ENCODE measurements around the gene NLK. TPM values are rescaled to one million over a fixed set of nuclear protein-coding genes. Genes with fewer than 3 reads are reported as not detected.

The NLK gene
- total and polyA plus RNA-seq, 2 of the 13 experiments (the other 11 are each of a cell fraction or from before 2014, with no cell fraction given), result 13.4 to 14.6 TPM

DNA sequence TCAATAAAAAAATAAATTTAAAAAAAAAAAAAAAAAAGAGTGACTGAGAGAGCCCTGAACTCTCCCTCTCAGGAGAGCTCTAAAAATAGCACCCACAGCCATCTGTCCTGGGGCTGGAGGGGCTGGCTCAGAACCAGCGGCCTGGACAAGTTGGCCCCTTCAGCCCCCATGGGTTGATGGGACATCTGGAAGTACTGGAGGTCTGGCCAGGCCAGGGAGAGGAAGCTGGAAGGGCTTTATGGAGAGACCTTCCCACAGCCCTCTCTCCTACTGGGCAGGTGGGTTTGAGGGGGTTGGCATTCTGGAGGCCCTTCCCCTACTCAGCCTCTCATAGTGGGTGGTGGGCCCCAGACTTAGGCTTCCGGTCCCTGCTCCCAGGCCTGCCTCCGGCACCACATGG lies 182.8 kb downstream of the NLK start:
- H4K20me1 ChIP-seq (ENCODE audit: insufficient read depth, low read length), result no peaks in the 10 kb centered on the region
- H3K4me1 ChIP-seq (ENCODE audit: insufficient read depth, low read length), result peaks cover 14% of the 10 kb centered on the region
- no peak overlapping the region for H3K9ac ChIP-seq (ENCODE audit: insufficient read depth, low read depth, low read length)
- TF ChIP-seq, protein P1, sequence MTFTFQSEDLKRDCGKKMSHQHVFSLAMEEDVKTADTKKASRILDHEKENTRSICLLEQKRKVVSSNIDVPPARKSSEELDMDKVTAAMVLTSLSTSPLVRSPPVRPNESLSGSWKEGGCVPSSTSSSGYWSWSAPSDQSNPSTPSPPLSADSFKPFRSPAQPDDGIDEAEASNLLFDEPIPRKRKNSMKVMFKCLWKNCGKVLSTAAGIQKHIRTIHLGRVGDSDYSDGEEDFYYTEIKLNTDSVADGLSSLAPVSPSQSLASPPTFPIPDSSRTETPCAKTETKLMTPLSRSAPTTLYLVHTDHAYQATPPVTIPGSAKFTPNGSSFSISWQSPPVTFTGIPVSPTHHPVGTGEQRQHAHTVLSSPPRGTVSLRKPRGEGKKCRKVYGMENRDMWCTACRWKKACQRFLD (CRISPR knock-in tag; IDR thresholded peaks at IDR 0.05; ENCODE audit: borderline replicate concordance), result no peak
- TF ChIP-seq SOX6 (IDR thresholded peaks at IDR 0.05) (no peak), SOX6 (CRISPR knock-in tag; IDR thresholded peaks at IDR 0.05) (no peak), ZBTB7B (CRISPR knock-in tag; IDR thresholded peaks at IDR 0.05) (no peak)
- TF ChIP-seq, protein P2, sequence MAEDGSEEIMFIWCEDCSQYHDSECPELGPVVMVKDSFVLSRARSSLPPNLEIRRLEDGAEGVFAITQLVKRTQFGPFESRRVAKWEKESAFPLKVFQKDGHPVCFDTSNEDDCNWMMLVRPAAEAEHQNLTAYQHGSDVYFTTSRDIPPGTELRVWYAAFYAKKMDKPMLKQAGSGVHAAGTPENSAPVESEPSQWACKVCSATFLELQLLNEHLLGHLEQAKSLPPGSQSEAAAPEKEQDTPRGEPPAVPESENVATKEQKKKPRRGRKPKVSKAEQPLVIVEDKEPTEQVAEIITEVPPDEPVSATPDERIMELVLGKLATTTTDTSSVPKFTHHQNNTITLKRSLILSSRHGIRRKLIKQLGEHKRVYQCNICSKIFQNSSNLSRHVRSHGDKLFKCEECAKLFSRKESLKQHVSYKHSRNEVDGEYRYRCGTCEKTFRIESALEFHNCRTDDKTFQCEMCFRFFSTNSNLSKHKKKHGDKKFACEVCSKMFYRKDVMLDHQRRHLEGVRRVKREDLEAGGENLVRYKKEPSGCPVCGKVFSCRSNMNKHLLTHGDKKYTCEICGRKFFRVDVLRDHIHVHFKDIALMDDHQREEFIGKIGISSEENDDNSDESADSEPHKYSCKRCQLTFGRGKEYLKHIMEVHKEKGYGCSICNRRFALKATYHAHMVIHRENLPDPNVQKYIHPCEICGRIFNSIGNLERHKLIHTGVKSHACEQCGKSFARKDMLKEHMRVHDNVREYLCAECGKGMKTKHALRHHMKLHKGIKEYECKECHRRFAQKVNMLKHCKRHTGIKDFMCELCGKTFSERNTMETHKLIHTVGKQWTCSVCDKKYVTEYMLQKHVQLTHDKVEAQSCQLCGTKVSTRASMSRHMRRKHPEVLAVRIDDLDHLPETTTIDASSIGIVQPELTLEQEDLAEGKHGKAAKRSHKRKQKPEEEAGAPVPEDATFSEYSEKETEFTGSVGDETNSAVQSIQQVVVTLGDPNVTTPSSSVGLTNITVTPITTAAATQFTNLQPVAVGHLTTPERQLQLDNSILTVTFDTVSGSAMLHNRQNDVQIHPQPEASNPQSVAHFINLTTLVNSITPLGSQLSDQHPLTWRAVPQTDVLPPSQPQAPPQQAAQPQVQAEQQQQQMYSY (CRISPR knock-in tag; IDR thresholded peaks at IDR 0.05), result 0 out of 2 replicates have a peak, but pooled peaks have one; percentile 19
- TF ChIP-seq, protein P3, sequence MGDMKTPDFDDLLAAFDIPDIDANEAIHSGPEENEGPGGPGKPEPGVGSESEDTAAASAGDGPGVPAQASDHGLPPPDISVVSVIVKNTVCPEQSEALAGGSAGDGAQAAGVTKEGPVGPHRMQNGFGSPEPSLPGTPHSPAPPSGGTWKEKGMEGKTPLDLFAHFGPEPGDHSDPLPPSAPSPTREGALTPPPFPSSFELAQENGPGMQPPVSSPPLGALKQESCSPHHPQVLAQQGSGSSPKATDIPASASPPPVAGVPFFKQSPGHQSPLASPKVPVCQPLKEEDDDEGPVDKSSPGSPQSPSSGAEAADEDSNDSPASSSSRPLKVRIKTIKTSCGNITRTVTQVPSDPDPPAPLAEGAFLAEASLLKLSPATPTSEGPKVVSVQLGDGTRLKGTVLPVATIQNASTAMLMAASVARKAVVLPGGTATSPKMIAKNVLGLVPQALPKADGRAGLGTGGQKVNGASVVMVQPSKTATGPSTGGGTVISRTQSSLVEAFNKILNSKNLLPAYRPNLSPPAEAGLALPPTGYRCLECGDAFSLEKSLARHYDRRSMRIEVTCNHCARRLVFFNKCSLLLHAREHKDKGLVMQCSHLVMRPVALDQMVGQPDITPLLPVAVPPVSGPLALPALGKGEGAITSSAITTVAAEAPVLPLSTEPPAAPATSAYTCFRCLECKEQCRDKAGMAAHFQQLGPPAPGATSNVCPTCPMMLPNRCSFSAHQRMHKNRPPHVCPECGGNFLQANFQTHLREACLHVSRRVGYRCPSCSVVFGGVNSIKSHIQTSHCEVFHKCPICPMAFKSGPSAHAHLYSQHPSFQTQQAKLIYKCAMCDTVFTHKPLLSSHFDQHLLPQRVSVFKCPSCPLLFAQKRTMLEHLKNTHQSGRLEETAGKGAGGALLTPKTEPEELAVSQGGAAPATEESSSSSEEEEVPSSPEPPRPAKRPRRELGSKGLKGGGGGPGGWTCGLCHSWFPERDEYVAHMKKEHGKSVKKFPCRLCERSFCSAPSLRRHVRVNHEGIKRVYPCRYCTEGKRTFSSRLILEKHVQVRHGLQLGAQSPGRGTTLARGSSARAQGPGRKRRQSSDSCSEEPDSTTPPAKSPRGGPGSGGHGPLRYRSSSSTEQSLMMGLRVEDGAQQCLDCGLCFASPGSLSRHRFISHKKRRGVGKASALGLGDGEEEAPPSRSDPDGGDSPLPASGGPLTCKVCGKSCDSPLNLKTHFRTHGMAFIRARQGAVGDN (CRISPR knock-in tag; IDR thresholded peaks at IDR 0.05), result 0 out of 2 replicates have a peak, but pooled peaks have one; percentile 16
- POLR2A ChIA-PET, result interaction anchor here (0.6 kb wide), 1 partner anchor 9 kb away, joined by 3 read pairs; no protein-coding TSS in a partner anchor
- H3K4me3 ChIP-seq (replicated peaks in 1 of 3; ENCODE audit: insufficient read depth in 1 of 3, low read depth in 2 of 3, low read length in 3 of 3), result no peak overlapping the region
- no peak overlapping the region for H2AFZ ChIP-seq (ENCODE audit: low read length)
- no peak overlapping the region for H3K27ac ChIP-seq (ENCODE audit: extremely low read length, insufficient read depth, low read length)
- no peaks in the 10 kb centered on the region for H3K9me3 ChIP-seq (ENCODE audit: low read length)
- no peaks in the 10 kb centered on the region for H3K27me3 ChIP-seq (ENCODE audit: control insufficient read depth in 1 of 2, insufficient read depth in 2 of 2, low read length in 2 of 2)
- no peaks in the 10 kb centered on the region for H3K36me3 ChIP-seq (replicated peaks in 1 of 2; ENCODE audit: control insufficient read depth in 1 of 2, insufficient read depth in 2 of 2, low read length in 2 of 2)
- BruUV-seq (replicated peaks), result no TSS peak
- 52% methylated on average over 3 of the region's 3 CpGs for WGBS (ENCODE audit: low lambda C conversion rate)
- CTCF ChIA-PET (ENCODE audit: low intra/inter-chr PET ratio, low total read pairs), result no interaction called here
- intact Hi-C loops (cut with micrococcal nuclease; ENCODE audit: unreplicated experiment) (no loop called here), in situ Hi-C loops (cut with HindIII; ENCODE audit: extremely low pct_ligation_motif_present, low pct_unique_long_range_greater_than_20kb) (no loop called here)
- H3K79me2 ChIP-seq (ENCODE audit: insufficient read depth, low read length), result no peaks in the 10 kb centered on the region
- DNase-seq (ENCODE audit: low spot score) (no peak), ATAC-seq (peak; percentile 53), FAIRE-seq (no peak)
- no peak overlapping the region for H3K4me2 ChIP-seq (ENCODE audit: low read depth, low read length)
